Esophagus muscularis mucosa (tissue), 4 donors: ENCODE data around the gene ZBTB11. TPM values are rescaled to one million over a fixed set of nuclear protein-coding genes. Genes with fewer than 3 reads are reported as not detected.

ENCODE experiments used
- DNase-seq: peaks from one replicate; pipeline ENCODE4 v3.0.0-alpha.2; 2017; ENCODE audit errors: extremely low spot score
- H3K27ac ChIP-seq, 4 donors: fragments of 200-600 bp; sonication (generic); replicated peaks in 1 of 4; 1 replicate in 3 of 4; 2 replicates in 1 of 4; pipeline ENCODE4 v1.5.1; 2016 to 2019; ENCODE audit warnings: mild to moderate bottlenecking in 1 of 4
- H3K27me3 ChIP-seq, 4 donors: fragments of 200-600 bp; sonication (generic); one replicate each; pipeline versions ENCODE4 v1.5.1 to v1.6.0; 2016 to 2019
- H3K36me3 ChIP-seq, 4 donors: fragments of 200-600 bp; sonication (generic); one replicate each; pipeline ENCODE4 v1.5.1; 2016 to 2019
- H3K4me1 ChIP-seq, 4 donors: fragments of 200-600 bp; sonication (generic); one replicate each; pipeline ENCODE4 v1.5.1; 2016 to 2019
- H3K4me3 ChIP-seq, 4 donors: fragments of 200-600 bp; sonication (generic); 1 replicate in 2 of 4; 2 replicates in 2 of 4; pipeline ENCODE4 v1.5.1; 2016 to 2019; ENCODE audit warnings: mild to moderate bottlenecking in 4 of 4, moderate library complexity in 1 of 4
- H3K9me3 ChIP-seq, 4 donors: fragments of 200-600 bp; sonication (generic); 1 replicate in 3 of 4; 2 replicates in 1 of 4; pipeline ENCODE4 v1.5.1; 2016 to 2019
- CTCF ChIP-seq, 3 experiments: fragments of 200-600 bp in 2 of 3; fragments of 450-650 bp in 1 of 3; sonication (generic) in 2 of 3; IDR thresholded peaks; one replicate each; pipeline ENCODE4 v1.5.1; 2017 to 2019; ENCODE audit warnings: antibody characterized with exemption in 3 of 3, mild to moderate bottlenecking in 2 of 3, moderate library complexity in 1 of 3
- EP300 ChIP-seq: sonication (generic); formaldehyde crosslinking; IDR thresholded peaks from one replicate; pipeline ENCODE4 v1.6.1; 2017; ENCODE audit warnings: antibody characterized with exemption
- POLR2A ChIP-seq: fragments of 450-650 bp; IDR thresholded peaks from one replicate; pipeline ENCODE4 v1.6.1; 2017; ENCODE audit warnings: antibody characterized with exemption, moderate library complexity, mild to moderate bottlenecking, low read depth
- POLR2AphosphoS5 ChIP-seq, 2 donors: sonication (generic); formaldehyde crosslinking; IDR thresholded peaks; one replicate each; pipeline ENCODE4 v1.6.1; 2017; ENCODE audit warnings: antibody characterized with exemption in 2 of 2
- WGBS: methylation state at CpG from one replicate; pipeline ENCODE4 v1.1.5; 2018; 5-methylcytosine and 5-hydroxymethylcytosine counted together
- intact Hi-C: fragments of 100-400 bp; cut with DNase I; formaldehyde crosslinking; loops from one replicate; pipeline ENCODE4 v1.15.1; 2023
- small RNA-seq, 3 donors: library from RNA; depleted of rRNA; stranded (forward); fragments of <200 nt; gene quantifications; one replicate each; pipeline ENCODE3, GENCODE V24; 2016
- total RNA-seq, 4 donors: library from RNA; depleted of rRNA; stranded (reverse); fragments of >200 nt; gene quantifications; one replicate each; pipeline versions ENCODE4 v1.1.0 to v1.2.1, GENCODE V29; 2016

The ZBTB11 gene
- total RNA-seq, 4 donors from 2014 or later, result 15.3 to 20.8 (median 16.9) TPM

GRCh38 chr3:101603184-101603583 is 73.7 kb downstream of the ZBTB11 start:
- intact Hi-C loops, result no loop called here
- WGBS, result 95% methylated on average over 1 of the region's 1 CpG
- H3K9me3 ChIP-seq, result no peaks in the 10 kb centered on the region

GRCh38 chr3:101602731-101603130 is 74.2 kb downstream of the ZBTB11 start:
- Histone ChIP-seq H3K9me3 (no peaks in the 10 kb centered on the region), H3K36me3 (peaks cover 0 to 6% (median 0%) of the 10 kb centered on the region in 4 donors), H3K4me1 (no peaks in the 10 kb centered on the region), H3K27ac (no peak overlapping the region), H3K27me3 (no peaks in the 10 kb centered on the region), H3K4me3 (no peak overlapping the region)
- 92% methylated on average over 3 of the region's 3 CpGs for WGBS
- no peak for DNase-seq
- intact Hi-C loops, result no loop called here
- TF ChIP-seq EP300 (no peak), CTCF (IDR thresholded peaks at IDR 0.05) (no peak), POLR2A (no peak), POLR2AphosphoS5 (IDR thresholded peaks at IDR 0.05) (no peak)

More at GRCh38 chr3:101603184-101603583, 73.7 kb downstream of the ZBTB11 start:
- Histone ChIP-seq H3K4me1 (no peaks in the 10 kb centered on the region), H3K4me3 (no peak overlapping the region), H3K27ac (no peak overlapping the region), H3K36me3 (peaks cover 0 to 3% (median 0%) of the 10 kb centered on the region in 4 donors), H3K27me3 (no peaks in the 10 kb centered on the region)
- TF ChIP-seq POLR2A, result no peak
- TF ChIP-seq POLR2AphosphoS5 (IDR thresholded peaks at IDR 0.05), result no peak
- no peak for TF ChIP-seq EP300
- no peak for TF ChIP-seq CTCF (IDR thresholded peaks at IDR 0.05)
- no peak for DNase-seq

Small RNA genes within 50 kb of the gene (small RNA-seq; reads per million reads assigned to genes)
- gene RF00019 (0 reads per million in 3 donors), gene RNU6-1256P (0 reads per million in 3 donors), gene RNY1P12 (0.25 to 1.2 (median 0.37) reads per million in 3 donors)

Other genes starting within 250 kb of the ZBTB11 start
- gene SENP7, start 163.9 kb downstream of the ZBTB11 start, total RNA-seq, result 10 to 100 TPM; 13.7 to 23.3 (median 15.9) TPM
- gene TRMT10C, start 115.3 kb downstream of the ZBTB11 start, total RNA-seq, result 10 to 100 TPM; 14.4 to 21.7 (median 17.3) TPM
- gene PCNP, start 103.0 kb downstream of the ZBTB11 start, total RNA-seq, result 100 to 1,000 TPM; 105 to 186 (median 124) TPM
- 1,000 to 10,000 TPM; 1,560 to 1,805 (median 1,727) TPM for gene RPL24, start 9.6 kb upstream of the ZBTB11 start, total RNA-seq
- gene CEP97, start 47.5 kb upstream of the ZBTB11 start, total RNA-seq, result 10 to 100 TPM in 1 of 4 donors, 1 to 10 TPM in 3; 7.2 to 10.4 (median 8.0) TPM
- gene NXPE3, start 102.1 kb upstream of the ZBTB11 start, total RNA-seq, result 10 to 100 TPM; 12.4 to 19.5 (median 17.8) TPM
- 100 to 1,000 TPM in 1 of 4 donors, 10 to 100 TPM in 3; 49.8 to 103 (median 95.4) TPM for gene NFKBIZ, start 172.4 kb upstream of the ZBTB11 start, total RNA-seq